ENCODE data around the gene MAGI1. TPM values are rescaled to one million over a fixed set of nuclear protein-coding genes. Genes with fewer than 3 reads are reported as not detected.

The MAGI1 gene
- total RNA-seq, 1 experiment from 2014 or later: 38.6 TPM

DNA sequence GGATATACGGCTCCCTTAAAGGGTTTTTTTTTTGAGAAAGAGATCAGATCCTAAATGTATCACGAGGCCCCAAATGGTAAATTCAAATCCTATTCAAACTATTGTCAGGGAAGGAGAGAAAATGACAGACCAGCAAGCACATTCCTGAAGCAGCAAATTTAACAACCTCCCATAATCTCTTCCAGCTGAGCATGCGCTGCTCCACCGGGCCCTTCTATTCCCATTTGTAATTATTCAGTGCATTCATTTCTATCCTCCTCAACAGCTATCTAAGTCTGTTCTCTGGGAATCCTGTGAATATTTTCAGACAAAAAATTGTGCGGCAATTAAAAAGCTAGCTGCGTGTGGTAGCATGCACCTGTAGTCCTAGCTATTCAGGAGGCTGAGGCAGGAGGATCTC lies 43.2 kb downstream of the MAGI1 start:
- no peaks in the 10 kb centered on the region for H3K36me3 ChIP-seq (ENCODE audit: control insufficient read depth in 1 of 2, insufficient read depth in 2 of 2, low read length in 2 of 2)
- H3K79me2 ChIP-seq (ENCODE audit: insufficient read depth, low read length): peaks cover 7% of the 10 kb centered on the region; the same call in 1 of the 2 replicates
- no peak overlapping the region for H3K27ac ChIP-seq (ENCODE audit: low read depth, low read length)
- H3K4me1 ChIP-seq (ENCODE audit: control insufficient read depth in 1 of 2, insufficient read depth in 2 of 2, low read length in 2 of 2): peaks cover 41 to 46% of the 10 kb centered on the region in 2 experiments
- ChIA-PET RAD21 (ENCODE audit: low non-redundant PET in 1 of 2, low total read pairs in 2 of 2, uncharacterized antibody in 2 of 2, unreplicated experiment in 2 of 2) (no interaction called here), CTCF (no interaction called here), POLR2A (no interaction called here)
- H3K9me2 ChIP-seq (ENCODE audit: insufficient read depth): no peaks in the 10 kb centered on the region
- no peaks in the 10 kb centered on the region for H3K27me3 ChIP-seq (ENCODE audit: insufficient read depth, low read length)
- H3K4me3 ChIP-seq (replicated peaks in 1 of 2; ENCODE audit: low read depth in 1 of 2, low read length in 2 of 2): no peak overlapping the region
- no peaks in the 10 kb centered on the region for H3K9me3 ChIP-seq (ENCODE audit: control insufficient read depth in 1 of 2, insufficient read depth in 1 of 2, low read depth in 1 of 2, low read length in 2 of 2)
- H3K9ac ChIP-seq (ENCODE audit: low read length): no peak overlapping the region
- peak overlapping the region; percentile 35; the same call in 1 of the 2 replicates for H3K4me2 ChIP-seq (ENCODE audit: low read length)
- intact Hi-C loops (cut with micrococcal nuclease): no loop called here
- H4K20me1 ChIP-seq (ENCODE audit: insufficient read depth): no peaks in the 10 kb centered on the region
- ATAC-seq: no peak
- no TSS peak for BruUV-seq (replicated peaks)
- no peak overlapping the region for H2AFZ ChIP-seq (ENCODE audit: low read depth, low read length, poor library complexity, severe bottlenecking)
- DNase-seq (ENCODE audit: low read depth, low spot score): no peak
- no peak for TF ChIP-seq SP1 (IDR thresholded peaks at IDR 0.05; ENCODE audit: low read depth)
- TF ChIP-seq EGR1 (IDR thresholded peaks at IDR 0.05; ENCODE audit: low read depth): no peak
- TF ChIP-seq RAD21 (IDR thresholded peaks at IDR 0.05; ENCODE audit: low read depth): no peak
- no peak for TF ChIP-seq SRF (IDR thresholded peaks at IDR 0.05; ENCODE audit: low read depth)
- no peak for TF ChIP-seq ZFX (IDR thresholded peaks at IDR 0.05)
- TF ChIP-seq POLR2A (IDR thresholded peaks at IDR 0.05; ENCODE audit: borderline replicate concordance, extremely low read depth, insufficient read depth, insufficient read length): no peak
- TF ChIP-seq CBX3 (IDR thresholded peaks at IDR 0.05; ENCODE audit: low read depth): no peak
- TF ChIP-seq, protein P1, sequence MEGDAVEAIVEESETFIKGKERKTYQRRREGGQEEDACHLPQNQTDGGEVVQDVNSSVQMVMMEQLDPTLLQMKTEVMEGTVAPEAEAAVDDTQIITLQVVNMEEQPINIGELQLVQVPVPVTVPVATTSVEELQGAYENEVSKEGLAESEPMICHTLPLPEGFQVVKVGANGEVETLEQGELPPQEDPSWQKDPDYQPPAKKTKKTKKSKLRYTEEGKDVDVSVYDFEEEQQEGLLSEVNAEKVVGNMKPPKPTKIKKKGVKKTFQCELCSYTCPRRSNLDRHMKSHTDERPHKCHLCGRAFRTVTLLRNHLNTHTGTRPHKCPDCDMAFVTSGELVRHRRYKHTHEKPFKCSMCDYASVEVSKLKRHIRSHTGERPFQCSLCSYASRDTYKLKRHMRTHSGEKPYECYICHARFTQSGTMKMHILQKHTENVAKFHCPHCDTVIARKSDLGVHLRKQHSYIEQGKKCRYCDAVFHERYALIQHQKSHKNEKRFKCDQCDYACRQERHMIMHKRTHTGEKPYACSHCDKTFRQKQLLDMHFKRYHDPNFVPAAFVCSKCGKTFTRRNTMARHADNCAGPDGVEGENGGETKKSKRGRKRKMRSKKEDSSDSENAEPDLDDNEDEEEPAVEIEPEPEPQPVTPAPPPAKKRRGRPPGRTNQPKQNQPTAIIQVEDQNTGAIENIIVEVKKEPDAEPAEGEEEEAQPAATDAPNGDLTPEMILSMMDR (IDR thresholded peaks at IDR 0.05 in 2 of 3, conservative IDR thresholded peaks at IDR 0.05 in 1 of 3; ENCODE audit: borderline replicate concordance in 1 of 3, insufficient read depth in 1 of 3, low read depth in 2 of 3, low read length in 2 of 3): no peak
- no peak for TF ChIP-seq JUND (IDR thresholded peaks at IDR 0.05)
- TF ChIP-seq CEBPB (IDR thresholded peaks at IDR 0.05; ENCODE audit: low read depth): no peak
- TF ChIP-seq ZBTB33 (IDR thresholded peaks at IDR 0.05; ENCODE audit: extremely low read depth, insufficient replicate concordance, low read length): no peak
- TF ChIP-seq POLR2AphosphoS5 (IDR thresholded peaks at IDR 0.05; ENCODE audit: low read depth, low read length): no peak
- no peak for TF ChIP-seq YY1 (IDR thresholded peaks at IDR 0.05; ENCODE audit: extremely low read depth, insufficient replicate concordance, low read depth, low read length)
- no peak for TF ChIP-seq TCF7L2 (IDR thresholded peaks at IDR 0.05; ENCODE audit: borderline replicate concordance, extremely low read depth, insufficient read depth, insufficient read length)
- TF ChIP-seq ZNF274 (IDR thresholded peaks at IDR 0.05; ENCODE audit: low read depth, low read length): no peak
- no peak for TF ChIP-seq ELF1 (IDR thresholded peaks at IDR 0.05; ENCODE audit: borderline replicate concordance, low read depth)
